ENCODE data around the gene SLCO3A1.
A peak's percentile ranks its signal among the peaks of the same experiment; 100 is the strongest.
"Not testable (repeated sequence)": the region's sequence is repeated elsewhere in the genome, so short reads cannot be mapped to it uniquely, and the experiment has no call there.

Gene SLCO3A1

DNA sequence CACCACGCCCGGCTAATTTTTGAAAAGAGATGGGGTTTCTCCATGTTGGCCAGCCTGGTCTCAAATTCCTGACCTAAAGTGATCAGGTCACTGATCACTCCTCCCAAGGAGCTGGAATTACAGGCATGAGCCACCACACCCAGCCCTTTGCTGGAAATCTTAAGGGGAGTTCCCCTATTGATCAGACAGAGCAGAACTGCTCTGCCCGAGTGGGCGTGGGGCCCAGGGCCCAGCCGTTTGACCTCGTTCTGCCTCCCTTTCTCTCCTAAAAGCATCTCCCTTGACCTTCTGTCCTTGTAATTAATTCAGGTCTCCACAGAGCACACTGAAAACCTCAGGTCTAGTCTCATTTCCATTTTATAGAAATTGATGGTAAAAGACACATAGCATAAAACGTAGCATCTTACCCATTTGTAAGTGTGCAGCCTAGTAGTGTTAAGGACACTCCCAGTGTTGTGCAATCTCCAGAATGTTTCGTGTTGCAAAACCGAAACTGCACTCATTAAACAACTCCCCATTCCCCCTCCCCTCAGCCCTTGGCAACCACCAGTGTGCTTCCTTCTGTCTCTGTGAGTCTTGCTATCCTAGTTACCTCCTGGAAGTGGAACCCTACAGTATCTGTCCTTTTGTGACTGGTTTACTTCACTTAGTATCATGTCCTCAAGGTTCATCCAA, 89.3 kb downstream of the SLCO3A1 start:
- DNase-seq, result peak; percentile 81

DNA sequence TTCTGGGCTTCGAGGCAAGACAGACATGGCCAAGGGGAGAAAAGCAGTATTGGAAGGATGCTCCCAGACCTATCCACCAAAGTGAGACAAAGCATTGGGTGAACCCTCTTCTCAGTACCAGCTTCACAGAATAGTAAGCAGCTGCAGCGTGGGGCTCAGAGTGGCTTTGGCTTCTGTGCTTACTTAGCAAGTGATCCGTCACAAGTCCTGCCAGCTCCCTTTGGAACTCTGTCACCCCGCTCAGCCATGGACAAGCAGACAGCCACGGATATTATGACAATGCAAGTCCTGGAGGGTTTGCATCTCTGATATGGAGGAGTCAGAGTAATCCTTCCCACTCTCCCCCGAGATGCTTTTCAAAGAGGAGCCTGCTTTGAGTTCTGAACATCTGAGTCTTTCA, 90.8 kb downstream of the SLCO3A1 start:
- no peak for DNase-seq

DNA sequence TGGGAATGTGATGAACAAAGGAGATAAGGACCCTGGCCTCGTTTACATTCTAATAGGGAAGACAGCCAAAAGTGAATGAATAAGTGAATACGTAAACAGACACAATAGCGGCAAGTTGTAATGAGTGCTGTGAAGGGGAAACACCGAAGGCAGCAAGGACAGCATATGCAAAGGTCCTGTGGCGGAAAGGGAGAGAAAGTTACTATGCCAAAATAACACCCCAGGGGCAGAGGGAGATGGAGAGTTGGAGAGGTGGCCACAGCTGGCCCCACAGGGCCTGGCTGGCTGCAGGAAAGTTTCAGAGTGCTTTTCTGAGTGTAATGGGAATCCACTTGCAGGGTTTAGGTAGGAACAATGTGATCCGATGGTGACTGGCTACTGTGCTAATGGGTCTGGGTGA, 91.9 kb downstream of the SLCO3A1 start:
- DNase-seq, result no peak

DNA sequence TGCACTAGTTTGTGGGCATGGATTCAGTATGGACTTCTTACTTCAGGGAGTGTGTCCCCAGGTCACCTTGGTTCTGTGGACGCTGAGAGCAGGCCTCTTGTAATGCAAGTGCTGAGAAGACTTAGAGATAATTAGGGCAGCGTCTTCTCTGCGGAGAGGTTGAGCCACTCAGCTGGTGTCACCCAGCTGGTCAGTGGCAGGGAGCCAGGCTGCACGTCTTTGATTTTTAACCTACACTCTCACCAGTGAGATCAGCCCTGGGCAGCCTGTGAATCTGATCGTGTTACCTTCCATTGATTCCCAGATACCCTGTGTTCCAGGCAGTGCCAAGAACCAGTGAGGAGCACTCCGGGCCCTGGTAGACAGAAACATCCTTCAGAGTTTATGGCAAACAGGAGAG, 92.6 kb downstream of the SLCO3A1 start:
- DNase-seq, result no peak

DNA sequence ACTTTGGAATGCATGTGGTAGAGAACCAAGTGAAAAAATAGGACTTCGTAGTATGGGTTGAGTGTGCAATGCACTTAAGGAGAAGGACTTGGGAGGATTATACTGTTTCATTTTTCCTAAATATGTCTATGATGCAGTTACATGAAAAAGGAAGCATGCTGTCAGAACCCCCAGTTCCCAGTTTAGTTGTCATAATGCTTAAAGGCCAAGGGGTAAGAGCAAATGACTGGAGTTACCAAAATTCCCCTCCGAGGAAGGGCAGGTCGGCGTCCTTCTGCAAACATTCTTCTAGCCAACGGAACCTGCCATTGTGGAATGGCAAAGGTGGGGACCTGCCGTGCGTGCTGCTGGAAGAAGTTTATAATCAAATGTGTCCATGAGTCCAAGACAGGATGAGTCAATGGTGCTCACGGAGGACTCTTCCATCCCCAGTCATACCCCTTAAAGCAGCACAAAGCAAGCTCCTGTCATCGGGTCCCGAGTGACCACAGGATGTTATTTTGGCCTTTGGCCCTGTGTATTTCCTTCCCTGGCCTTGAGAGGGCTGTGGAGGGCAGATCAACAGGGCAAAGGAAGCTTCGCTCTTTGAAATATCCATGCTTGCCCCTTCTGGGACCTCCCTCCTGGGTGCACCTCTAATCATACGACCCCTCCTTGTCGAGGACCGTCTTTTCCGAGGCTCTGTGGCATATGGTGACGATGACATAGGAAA, 93.2 kb downstream of the SLCO3A1 start:
- DNase-seq, result no peak

GRCh38 chr15:91947293-91947679, 93.8 kb downstream of the SLCO3A1 start:
- DNase-seq, result no peak

- peak; percentile 35 for DNase-seq
Measured at GRCh38 chr15:91947683-91948608, 94.4 kb downstream of the SLCO3A1 start.

- no peak for DNase-seq
Measured at GRCh38 chr15:91949361-91949760, 95.9 kb downstream of the SLCO3A1 start.

DNA sequence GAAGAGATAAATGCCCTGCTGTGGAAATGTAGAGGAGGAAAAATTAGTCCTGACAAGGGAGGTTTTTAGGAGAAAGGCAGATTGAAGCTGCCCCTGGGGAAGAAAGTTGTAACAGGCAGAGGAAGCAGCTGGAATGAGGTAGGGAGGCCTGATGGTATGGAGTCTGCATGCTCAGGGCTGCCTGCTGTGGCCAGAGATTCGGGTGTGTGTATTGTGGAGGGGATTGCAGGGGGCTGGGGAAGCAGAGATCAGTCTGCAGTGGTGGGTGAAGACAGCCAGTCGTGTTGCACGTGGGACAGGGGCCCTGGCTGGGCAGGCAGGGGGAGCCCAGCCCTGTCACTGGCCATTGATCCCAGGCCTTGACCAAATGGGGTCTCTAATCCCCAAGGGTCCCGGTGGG, 96.5 kb downstream of the SLCO3A1 start:
- no peak for DNase-seq

GRCh38 chr15:91950631-91951329, 97.3 kb downstream of the SLCO3A1 start:
- DNase-seq, result peak; percentile 25

DNA sequence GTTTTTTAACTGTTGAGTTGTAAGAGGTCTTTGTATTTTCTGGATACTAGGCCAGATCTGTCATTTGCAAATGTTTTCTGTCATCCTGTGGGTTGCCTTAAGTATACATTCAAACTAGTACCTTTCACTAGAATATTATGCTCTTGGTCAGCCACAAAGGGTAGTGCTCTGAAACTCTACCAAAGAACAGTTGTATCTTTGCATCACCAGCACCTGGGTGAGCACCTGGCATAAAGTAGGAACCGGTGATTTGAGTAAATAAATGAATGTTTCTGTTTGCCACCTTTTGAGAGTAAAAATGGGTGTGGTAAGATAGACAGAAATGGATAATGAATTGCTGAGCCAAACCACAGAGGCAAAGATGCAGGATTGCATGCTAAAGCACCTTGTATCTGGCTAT, 98.7 kb downstream of the SLCO3A1 start:
- DNase-seq, result no peak

DNA sequence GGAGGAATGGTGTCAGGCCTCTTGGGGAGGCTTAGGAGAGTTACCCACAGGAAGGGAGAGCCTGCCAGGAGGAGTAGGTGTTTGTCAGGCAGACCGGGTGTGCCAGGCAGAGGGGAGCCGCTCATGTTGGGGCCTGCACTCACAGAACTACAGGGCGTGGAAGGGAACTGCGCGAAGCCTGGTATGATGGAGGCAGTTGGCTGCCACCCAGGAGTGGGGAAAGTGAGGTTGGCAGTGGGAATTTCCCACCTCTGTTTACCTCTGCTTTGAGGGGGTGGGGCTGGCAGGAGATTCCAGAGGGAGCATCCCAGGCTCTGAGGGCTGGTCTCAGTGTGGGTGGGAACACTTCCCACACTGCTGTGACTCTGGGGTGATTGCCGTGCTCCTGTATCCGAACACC, 99.9 kb downstream of the SLCO3A1 start:
- DNase-seq, result no peak

GRCh38 chr15:91954292-91954691, 100.8 kb downstream of the SLCO3A1 start:
- DNase-seq, result no peak

GRCh38 chr15:91956026-91956723, 102.7 kb downstream of the SLCO3A1 start:
- no peak for DNase-seq

DNA sequence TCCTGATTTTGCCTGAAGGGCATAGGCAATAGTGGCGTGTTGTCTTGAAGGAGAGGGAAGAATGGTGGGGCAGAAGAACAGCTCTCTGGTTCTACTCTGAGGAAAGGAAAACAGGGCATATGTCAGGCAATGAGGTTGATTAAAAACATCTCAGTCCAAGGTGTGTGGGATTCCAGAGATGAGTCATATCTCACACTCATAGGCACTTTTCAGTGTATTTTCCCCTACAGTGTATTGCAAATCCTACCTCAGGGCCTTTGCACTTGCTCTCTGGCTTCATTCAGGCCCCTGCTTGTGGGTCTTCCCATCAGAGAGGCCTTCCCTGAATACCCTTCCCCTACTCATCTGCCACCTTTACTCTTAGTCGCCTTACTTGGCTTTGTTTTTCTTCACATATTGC, 107.8 kb downstream of the SLCO3A1 start:
- DNase-seq, result no peak

DNA sequence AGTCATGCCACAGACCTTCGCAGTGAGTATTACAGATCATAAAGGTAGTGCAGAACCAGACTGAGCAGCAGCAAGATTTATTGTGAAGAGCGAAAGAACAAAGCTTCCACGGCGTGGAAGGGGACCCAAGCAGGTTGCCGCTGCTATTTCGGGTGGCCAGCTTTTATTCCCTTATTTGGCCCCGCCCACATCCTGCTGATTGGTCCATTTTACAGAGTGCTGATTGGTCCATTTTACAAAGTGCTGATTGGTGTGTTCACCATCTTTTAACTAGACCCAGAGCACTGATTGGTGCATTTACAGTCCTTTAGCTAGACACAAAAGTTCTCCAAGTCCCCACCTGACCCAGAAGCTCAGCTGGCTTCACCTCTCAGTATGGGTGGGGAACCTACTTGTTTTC, 110.2 kb downstream of the SLCO3A1 start:
- DNase-seq, result not testable (repeated sequence)

DNA sequence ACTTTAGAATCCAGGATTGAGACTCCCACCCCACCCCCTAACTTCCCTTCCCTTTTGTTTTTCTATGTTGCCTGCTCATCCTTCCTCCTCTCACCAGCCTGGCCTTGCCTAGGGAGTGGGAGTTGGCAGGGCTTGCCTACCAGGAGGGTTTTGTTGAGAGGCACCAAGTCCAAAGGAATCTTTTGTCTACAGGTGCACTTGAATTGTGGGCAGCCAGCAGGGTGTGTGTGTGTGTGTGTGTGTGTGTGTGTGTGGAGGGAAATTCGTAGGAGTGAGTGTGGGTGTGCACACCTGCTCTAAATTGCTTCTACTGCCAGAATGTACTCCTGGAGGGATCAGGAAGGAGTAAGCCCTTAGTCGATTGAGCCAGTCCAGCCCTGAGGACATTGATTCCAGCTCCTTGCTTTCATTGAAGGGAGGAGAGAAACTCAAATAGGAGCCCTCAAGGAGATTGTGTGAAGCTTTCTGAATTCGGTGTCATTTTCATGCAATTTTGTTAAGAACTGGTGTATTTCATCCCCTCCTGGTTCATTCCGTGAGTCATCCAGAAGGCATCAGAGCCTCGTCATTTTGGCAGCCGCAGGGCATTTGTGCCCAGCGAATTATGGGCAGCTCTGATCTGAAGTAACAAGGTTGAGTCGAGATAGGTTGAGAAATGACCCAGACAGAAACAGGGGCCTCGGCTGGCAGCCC, 112.1 kb downstream of the SLCO3A1 start:
- peak; percentile 62 for DNase-seq

DNA sequence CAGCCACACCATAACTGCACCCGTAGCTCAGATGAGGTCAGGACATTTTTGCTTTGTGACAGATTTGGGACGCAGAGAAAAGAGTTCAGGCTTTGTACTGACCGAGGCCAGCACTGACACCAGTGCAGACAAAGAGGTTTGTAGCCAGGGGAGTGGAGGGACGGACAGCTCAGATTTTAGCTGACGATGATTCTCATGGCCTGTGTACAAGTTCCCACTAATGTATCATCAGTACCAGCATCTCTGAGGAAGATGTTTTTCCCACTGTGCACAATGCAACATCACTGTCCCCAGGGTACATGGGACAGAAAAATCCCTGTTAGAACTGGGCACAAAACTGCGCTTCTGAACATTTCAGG, 112.7 kb downstream of the SLCO3A1 start:
- no peak for DNase-seq

DNA sequence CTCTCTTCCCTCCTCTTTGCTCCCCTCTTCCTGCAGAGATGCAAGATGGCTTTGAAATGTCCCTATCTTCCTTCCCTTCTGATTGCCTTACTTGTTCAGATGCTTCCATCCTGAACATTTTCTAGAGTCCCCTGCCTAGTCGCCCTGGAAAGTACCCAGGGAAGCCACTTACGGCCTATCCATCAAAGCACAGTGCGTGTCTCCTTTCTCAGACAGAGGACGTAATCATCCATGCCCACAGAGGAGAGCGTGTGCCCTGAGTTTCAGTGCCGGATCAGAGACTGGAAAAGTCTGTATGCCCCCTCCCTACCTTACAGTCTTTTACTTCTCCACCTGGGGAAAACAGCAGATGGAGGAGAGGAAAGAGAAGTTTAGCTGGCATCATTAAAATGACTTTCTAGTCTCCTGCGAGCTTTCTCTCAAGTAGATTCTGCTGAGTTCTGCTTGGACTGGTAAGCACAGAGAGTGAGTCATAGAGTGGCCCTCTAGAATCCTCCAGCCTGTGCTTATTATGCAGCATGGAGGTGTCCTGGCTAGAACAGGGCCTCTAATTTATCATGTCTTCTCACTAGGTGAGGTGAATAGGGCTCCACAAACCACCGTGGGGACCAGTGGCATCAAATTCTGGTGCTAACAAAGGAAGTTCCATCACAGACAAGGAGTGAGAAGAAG, 114.6 kb downstream of the SLCO3A1 start:
- DNase-seq, result no peak

- DNase-seq, result no peak
Measured at GRCh38 chr15:91968610-91969009, 115.1 kb downstream of the SLCO3A1 start.

GRCh38 chr15:91970142-91970541, 116.6 kb downstream of the SLCO3A1 start:
- peak; percentile 41 for DNase-seq

Measured in HCEC 1CT (cell line).